ENCODE results near the gene SCFD1.
"Not testable (repeated sequence)": the region's sequence is repeated elsewhere in the genome, so short reads cannot be mapped to it uniquely, and the experiment has no call there.

The SCFD1 gene

GRCh38 chr14:30621940-30622830 is at the start of gene SCFD1:
SCFD1 (plus strand) TSS chr14:30622319; CDS start chr14:30622339, 20 bp downstream.
- peak; percentile 85 to 89 for DNase-seq (ENCODE audit: low read depth in 1 of 2, low spot score in 1 of 2)

GRCh38 chr14:30572771-30573170 is 49.3 kb upstream of the SCFD1 start:
- no peak for DNase-seq (ENCODE audit: low read depth in 1 of 2, low spot score in 1 of 2)

GRCh38 chr14:30573226-30573814 is 48.8 kb upstream of the SCFD1 start:
- no peak for DNase-seq (ENCODE audit: low read depth in 1 of 2, low spot score in 1 of 2)

- DNase-seq (ENCODE audit: low read depth in 1 of 2, low spot score in 1 of 2): no peak
Measured at GRCh38 chr14:30573966-30574365, 48.2 kb upstream of the SCFD1 start.

- not testable (repeated sequence) for DNase-seq (ENCODE audit: low read depth in 1 of 2, low spot score in 1 of 2)
Measured at GRCh38 chr14:30574777-30575176, 47.3 kb upstream of the SCFD1 start.

GRCh38 chr14:30576333-30576732 is 45.8 kb upstream of the SCFD1 start:
- DNase-seq (ENCODE audit: low read depth in 1 of 2, low spot score in 1 of 2): not testable (repeated sequence)

- no peak for DNase-seq (ENCODE audit: low read depth in 1 of 2, low spot score in 1 of 2)
Measured at GRCh38 chr14:30580616-30581282, 41.4 kb upstream of the SCFD1 start.

- no peak for DNase-seq (ENCODE audit: low read depth in 1 of 2, low spot score in 1 of 2)
Measured at GRCh38 chr14:30581283-30581625, 40.9 kb upstream of the SCFD1 start.

- DNase-seq (ENCODE audit: low read depth in 1 of 2, low spot score in 1 of 2): no peak
Measured at GRCh38 chr14:30582376-30582775, 39.7 kb upstream of the SCFD1 start.

- no peak for DNase-seq (ENCODE audit: low read depth in 1 of 2, low spot score in 1 of 2)
Measured at GRCh38 chr14:30584058-30584630, 38.0 kb upstream of the SCFD1 start.

GRCh38 chr14:30585204-30585603 is 36.9 kb upstream of the SCFD1 start:
- no peak for DNase-seq (ENCODE audit: low read depth in 1 of 2, low spot score in 1 of 2)

GRCh38 chr14:30587141-30587540 is 35.0 kb upstream of the SCFD1 start:
- no peak for DNase-seq (ENCODE audit: low read depth in 1 of 2, low spot score in 1 of 2)

- no peak for DNase-seq (ENCODE audit: low read depth in 1 of 2, low spot score in 1 of 2)
Measured at GRCh38 chr14:30588873-30589272, 33.2 kb upstream of the SCFD1 start.

- DNase-seq (ENCODE audit: low read depth in 1 of 2, low spot score in 1 of 2): no peak
Measured at GRCh38 chr14:30596935-30597334, 25.2 kb upstream of the SCFD1 start.

- no peak for DNase-seq (ENCODE audit: low read depth in 1 of 2, low spot score in 1 of 2)
Measured at GRCh38 chr14:30597504-30597903, 24.6 kb upstream of the SCFD1 start.

- no peak for DNase-seq (ENCODE audit: low read depth in 1 of 2, low spot score in 1 of 2)
Measured at GRCh38 chr14:30600922-30601918, 20.9 kb upstream of the SCFD1 start.

- DNase-seq (ENCODE audit: low read depth in 1 of 2, low spot score in 1 of 2): no peak
Measured at GRCh38 chr14:30603402-30603801, 18.7 kb upstream of the SCFD1 start.

GRCh38 chr14:30604696-30605095 is 17.4 kb upstream of the SCFD1 start:
- DNase-seq (ENCODE audit: low read depth in 1 of 2, low spot score in 1 of 2): not testable (repeated sequence)

- no peak for DNase-seq (ENCODE audit: low read depth in 1 of 2, low spot score in 1 of 2)
Measured at GRCh38 chr14:30607156-30607780, 14.9 kb upstream of the SCFD1 start.

GRCh38 chr14:30608533-30609006 is 13.5 kb upstream of the SCFD1 start:
- no peak for DNase-seq (ENCODE audit: low read depth in 1 of 2, low spot score in 1 of 2)

Data from activated T-helper 1 cell treated with anti-CD3 and anti-CD28 coated beads, Interleukin-2, amount 50 U/mL, for 16 hours (primary cell).